Fibroblast of lung (primary cell): ENCODE data around the gene ALKBH6. TPM values are rescaled to one million over a fixed set of nuclear protein-coding genes. Genes with fewer than 3 reads are reported as not detected.

ENCODE experiments used
- DNase-seq, 2 donors: peaks; one replicate each; pipeline versions ENCODE4 v3.0.0 to v3.0.0-alpha.2; 2010; ENCODE audit warnings: low read depth in 2 of 2
- H2AFZ ChIP-seq: 2 replicates; pipeline ENCODE4 v1.5.1; 2012; ENCODE audit warnings: low read length, control low read depth, inconsistent platforms
- H3K27ac ChIP-seq: 2 replicates; pipeline ENCODE4 v1.5.1; 2011; ENCODE audit warnings: low read length, control low read depth; ENCODE audit not compliant: insufficient read depth
- H3K27me3 ChIP-seq: 2 replicates; pipeline ENCODE4 v1.5.1; 2011; ENCODE audit warnings: mild to moderate bottlenecking, low read length; ENCODE audit not compliant: control insufficient read depth, insufficient read depth
- H3K36me3 ChIP-seq: 2 replicates; pipeline ENCODE4 v1.5.1; 2011; ENCODE audit warnings: low read length; ENCODE audit not compliant: control insufficient read depth, insufficient read depth
- H3K4me1 ChIP-seq: 2 replicates; pipeline ENCODE4 v1.5.1; 2011; ENCODE audit warnings: low read length; ENCODE audit not compliant: control insufficient read depth, insufficient read depth; ENCODE audit errors: extremely low read depth
- H3K4me2 ChIP-seq: 2 replicates; pipeline ENCODE4 v1.5.1; 2011; ENCODE audit warnings: low read length, control low read depth; ENCODE audit not compliant: insufficient read depth; ENCODE audit errors: extremely low read depth
- H3K4me3 ChIP-seq, 4 experiments: fragments of 200-600 bp in 1 of 4; sonication (generic) in 1 of 4; replicated peaks in 1 of 4; 2 replicates each; pipeline ENCODE4 v1.5.1; 2011 to 2016; ENCODE audit warnings: low read length in 4 of 4, low read depth in 3 of 4, mild to moderate bottlenecking in 3 of 4, control low read depth in 2 of 4, inconsistent platforms in 1 of 4, mixed read lengths in 1 of 4; ENCODE audit not compliant: insufficient read depth in 1 of 4; ENCODE audit errors: control extremely low read depth in 1 of 4
- H3K79me2 ChIP-seq: 2 replicates; pipeline ENCODE4 v1.5.1; 2012; ENCODE audit warnings: mild to moderate bottlenecking, low read length, inconsistent platforms; ENCODE audit not compliant: control insufficient read depth, insufficient read depth
- H3K9ac ChIP-seq: 2 replicates; pipeline ENCODE4 v1.5.1; 2011; ENCODE audit warnings: mild to moderate bottlenecking, low read length, control low read depth; ENCODE audit not compliant: insufficient read depth
- H3K9me3 ChIP-seq: 2 replicates; pipeline ENCODE4 v1.5.1; 2012; ENCODE audit warnings: low read depth, low read length; ENCODE audit not compliant: control insufficient read depth, insufficient read depth
- H4K20me1 ChIP-seq: 2 replicates; pipeline ENCODE4 v1.5.1; 2011; ENCODE audit warnings: low read length; ENCODE audit not compliant: control insufficient read depth, insufficient read depth; ENCODE audit errors: extremely low read depth
- CTCF ChIP-seq, 2 donors: IDR thresholded peaks in 1 of 2; conservative IDR thresholded peaks in 1 of 2; 1 replicate in 1 of 2; 2 replicates in 1 of 2; pipeline ENCODE4 v1.5.1; 2011 to 2012; ENCODE audit warnings: low read length in 2 of 2, control low read depth in 1 of 2, inconsistent platforms in 1 of 2, low read depth in 1 of 2, mild to moderate bottlenecking in 1 of 2
- EZH2 ChIP-seq: IDR thresholded peaks from 2 replicates; pipeline ENCODE4 v1.5.1; 2012; ENCODE audit warnings: low read length, control low read depth, mild to moderate bottlenecking; ENCODE audit errors: missing control alignments
- polyA plus RNA-seq, 2 donors: library from polyadenylated mRNA; depleted of rRNA in 1 of 2; stranded (reverse) in 1 of 2; unstranded in 1 of 2; fragments of >200 nt; gene quantifications; 2 replicates each; pipeline ENCODE4 v1.2.1, GENCODE V29; 2011 to 2012; ENCODE audit warnings: missing spikeins in 1 of 2
- total RNA-seq: library from RNA; depleted of rRNA; stranded (reverse); fragments of >200 nt; gene quantifications from 2 replicates; pipeline ENCODE4 v1.2.1, GENCODE V29; 2014

The ALKBH6 gene
- total and polyA plus RNA-seq, 2 donors (not counting 1 experiment from before 2014, with no cell fraction given) = 19.5 to 20.1 TPM

DNA sequence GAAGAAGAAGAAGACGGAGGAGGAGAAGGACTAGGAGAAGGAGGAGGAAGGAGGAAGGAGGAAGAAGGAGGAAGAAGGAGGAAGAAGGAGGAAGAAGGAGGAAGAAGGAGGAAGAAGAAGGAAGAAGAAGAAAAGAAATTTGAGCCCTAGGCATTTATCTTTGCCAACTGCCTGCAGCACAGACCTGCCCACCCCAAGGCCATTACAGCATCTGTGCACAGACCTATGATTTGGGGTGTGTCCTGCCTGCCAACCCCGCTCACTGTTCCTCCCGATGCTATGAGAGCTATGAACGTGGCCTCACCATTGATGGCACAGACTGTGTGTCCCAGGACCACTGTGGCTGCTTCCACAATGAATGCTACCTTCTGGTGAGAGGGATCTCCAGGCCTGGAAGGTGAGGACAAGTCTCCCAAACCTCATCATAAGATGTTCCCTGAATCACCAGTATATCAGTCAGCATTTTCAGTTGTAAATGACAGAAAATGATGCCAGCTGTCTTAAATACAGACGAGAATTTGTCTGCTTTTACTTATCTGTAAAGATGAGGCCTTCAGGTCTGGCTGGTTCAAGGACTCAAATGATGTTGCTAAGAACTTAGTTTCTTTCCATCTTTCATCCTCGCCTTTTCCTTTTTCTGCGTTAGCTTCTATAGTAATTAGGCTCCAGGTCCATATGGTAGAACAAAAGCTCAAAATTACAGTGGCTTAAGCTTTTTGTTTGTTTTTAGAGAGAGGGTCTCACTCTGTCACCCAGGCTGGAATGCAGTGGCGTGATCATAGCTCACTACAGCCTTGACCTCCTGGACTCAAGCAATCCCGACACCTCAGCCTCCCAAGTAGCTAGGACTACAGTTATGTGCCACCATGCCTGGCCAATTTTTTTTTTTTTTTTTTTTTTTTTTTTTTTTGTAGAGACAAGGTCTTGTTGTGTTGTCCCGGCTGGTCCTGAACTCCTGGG, 23.0 kb downstream of the ALKBH6 start:
- peaks cover 12% of the 10 kb centered on the region for H3K27me3 ChIP-seq
- H3K4me3 ChIP-seq = no peak overlapping the region
- no peak for DNase-seq
- H3K36me3 ChIP-seq = no peaks in the 10 kb centered on the region
- peaks cover 6% of the 10 kb centered on the region for H3K79me2 ChIP-seq
- H3K4me1 ChIP-seq = no peaks in the 10 kb centered on the region
- H3K9ac ChIP-seq = no peak overlapping the region
- TF ChIP-seq CTCF (conservative IDR thresholded peaks at IDR 0.05 in 1 of 2, IDR thresholded peaks at IDR 0.05 in 1 of 2; ENCODE audit: low read depth in 1 of 2, low read length in 2 of 2) (no peak), EZH2 (no peak)
- no peak overlapping the region for H2AFZ ChIP-seq
- no peak overlapping the region for H3K4me2 ChIP-seq
- H3K27ac ChIP-seq = no peak overlapping the region
- H4K20me1 ChIP-seq = no peaks in the 10 kb centered on the region
- H3K9me3 ChIP-seq = no peaks in the 10 kb centered on the region

DNA sequence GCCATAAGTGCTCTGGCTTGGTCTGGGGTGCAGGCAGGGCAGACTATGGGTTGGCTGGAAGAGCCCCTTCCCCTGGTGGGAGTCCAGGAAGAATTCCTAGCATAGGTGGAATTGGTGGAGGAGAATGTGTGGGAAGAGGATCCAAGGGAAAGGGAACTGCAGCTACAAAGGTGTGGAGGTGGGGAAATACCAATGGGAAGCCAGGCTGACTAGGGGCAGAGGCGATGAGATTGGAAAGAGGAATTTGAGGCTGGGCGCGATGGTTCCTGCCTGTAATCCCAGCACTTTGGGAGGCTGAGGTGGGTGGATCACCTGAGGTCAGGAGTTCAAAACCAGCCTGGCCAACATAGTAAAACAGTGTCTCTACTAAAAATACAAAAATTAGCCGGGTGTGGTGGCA, 23.9 kb downstream of the ALKBH6 start:
- TF ChIP-seq CTCF (conservative IDR thresholded peaks at IDR 0.05 in 1 of 2, IDR thresholded peaks at IDR 0.05 in 1 of 2; ENCODE audit: low read depth in 1 of 2, low read length in 2 of 2) (no peak), EZH2 (no peak)
- Histone ChIP-seq H3K4me1 (no peaks in the 10 kb centered on the region), H2AFZ (no peak overlapping the region), H3K4me2 (no peak overlapping the region), H3K27ac (no peak overlapping the region), H4K20me1 (no peaks in the 10 kb centered on the region), H3K9me3 (no peaks in the 10 kb centered on the region), H3K4me3 (no peak overlapping the region), H3K79me2 (no peaks in the 10 kb centered on the region), H3K9ac (no peak overlapping the region), H3K36me3 (no peaks in the 10 kb centered on the region), H3K27me3 (peaks cover 14% of the 10 kb centered on the region)
- no peak for DNase-seq

DNA sequence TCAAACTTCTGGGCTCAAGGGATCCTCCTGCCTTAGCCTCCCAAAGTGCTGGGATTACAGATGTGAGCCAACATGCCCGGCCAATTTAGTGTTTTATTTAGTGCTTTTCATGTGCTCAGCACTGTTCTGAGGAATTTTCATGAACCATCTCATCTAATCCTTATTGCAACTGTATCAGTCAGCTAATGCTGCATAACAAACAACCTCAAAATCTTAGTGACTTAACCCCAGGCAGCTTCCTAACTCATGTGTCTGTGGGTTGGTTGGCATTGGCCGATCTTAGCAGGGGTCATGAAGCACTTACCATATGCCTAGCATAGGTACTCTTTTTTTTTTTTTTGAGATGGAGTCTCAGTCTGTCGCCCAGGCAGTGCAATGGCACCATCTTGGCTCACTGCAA, 25.2 kb downstream of the ALKBH6 start:
- Histone ChIP-seq H3K27ac (no peak overlapping the region), H3K9ac (no peak overlapping the region), H3K36me3 (no peaks in the 10 kb centered on the region), H3K4me3 (no peak overlapping the region), H3K4me1 (no peaks in the 10 kb centered on the region), H3K27me3 (peaks cover 14% of the 10 kb centered on the region), H3K9me3 (no peaks in the 10 kb centered on the region), H2AFZ (no peak overlapping the region), H3K79me2 (no peaks in the 10 kb centered on the region), H3K4me2 (no peak overlapping the region), H4K20me1 (no peaks in the 10 kb centered on the region)
- TF ChIP-seq CTCF (conservative IDR thresholded peaks at IDR 0.05 in 1 of 2, IDR thresholded peaks at IDR 0.05 in 1 of 2; ENCODE audit: low read depth in 1 of 2, low read length in 2 of 2) (no peak), EZH2 (no peak)
- no peak for DNase-seq
